Natural killer cell treated with Interleukin-12 subunit alpha and Interleukin-12 subunit beta and Interleukin-15 and Interleukin-18, amount 100 ng/mL, for 72 hours (primary cell): ENCODE measurements around the gene KCNK3. TPM values are rescaled to one million over a fixed set of nuclear protein-coding genes. Genes with fewer than 3 reads are reported as not detected.

Experiments
- ATAC-seq, 2 donors: fragments of 150-1000 bp; cut with Tn5 transposase in 1 of 2; sonication (Bioruptor Pico), chemical (Tn5 transposase) in 1 of 2; 2 replicates each; pipeline ENCODE4 v1.10.0; 2021
- DNase-seq: peaks from one replicate; pipeline ENCODE4 v3.0.0; 2022; ENCODE audit warnings: low spot score
- H3K27ac Mint-ChIP-seq, 2 donors: 1 replicate in 1 of 2; 2 replicates in 1 of 2; pipeline ENCODE4 v1.8.0; 2022; ENCODE audit warnings: mixed read lengths in 2 of 2, mild to moderate bottlenecking in 1 of 2, moderate library complexity in 1 of 2
- H3K27me3 Mint-ChIP-seq, 2 donors: 1 replicate in 1 of 2; 2 replicates in 1 of 2; pipeline ENCODE4 v1.8.0; 2022; ENCODE audit warnings: mixed read lengths in 2 of 2
- H3K36me3 Mint-ChIP-seq: one replicate; pipeline ENCODE4 v1.8.0; 2022; ENCODE audit warnings: mixed read lengths
- H3K4me1 Mint-ChIP-seq, 2 donors: 1 replicate in 1 of 2; 2 replicates in 1 of 2; pipeline ENCODE4 v1.8.0; 2022; ENCODE audit warnings: low read depth in 2 of 2, mixed read lengths in 2 of 2, mild to moderate bottlenecking in 1 of 2
- H3K4me3 Mint-ChIP-seq: one replicate; pipeline ENCODE4 v1.8.0; 2022; ENCODE audit warnings: mixed read lengths
- H3K9me3 Mint-ChIP-seq: 2 replicates; pipeline ENCODE4 v1.8.0; 2022; ENCODE audit warnings: mixed read lengths
- total RNA-seq, 2 donors: library from RNA; stranded (reverse); gene quantifications; one replicate each; pipeline ENCODE4 v1.2.3, GENCODE V29; 2022

The KCNK3 gene
- total RNA-seq, 2 donors from 2014 or later = not detected

DNA sequence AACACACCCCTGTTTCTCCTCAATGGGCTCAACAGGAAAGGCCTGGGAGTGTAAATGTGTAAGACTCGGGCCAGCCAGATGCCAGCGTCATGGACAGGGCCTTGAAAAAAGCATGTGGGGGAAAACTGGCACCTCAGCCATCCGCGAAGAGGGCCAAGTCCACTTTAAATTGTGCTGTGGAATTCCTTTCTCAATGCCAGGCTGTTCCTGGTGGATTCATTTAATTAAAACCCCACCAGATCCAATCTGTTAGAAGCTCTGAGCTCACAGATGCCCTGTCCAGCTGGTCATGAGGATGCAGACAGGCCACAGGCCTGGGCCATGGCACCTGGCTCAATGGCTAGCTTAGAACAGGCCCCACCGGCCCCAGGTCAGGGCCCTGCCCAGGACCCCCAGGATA, 24.8 kb downstream of the KCNK3 start:
- ATAC-seq (no peak), DNase-seq (no peak)
- no peaks in the 10 kb centered on the region for H3K36me3 Mint-ChIP-seq
- no peaks in the 10 kb centered on the region for H3K4me1 Mint-ChIP-seq
- H3K27ac Mint-ChIP-seq = no peak overlapping the region
- no peak overlapping the region for H3K4me3 Mint-ChIP-seq
- peaks cover 0 to 9% of the 10 kb centered on the region in 2 donors for H3K27me3 Mint-ChIP-seq
- H3K9me3 Mint-ChIP-seq = no peaks in the 10 kb centered on the region

DNA sequence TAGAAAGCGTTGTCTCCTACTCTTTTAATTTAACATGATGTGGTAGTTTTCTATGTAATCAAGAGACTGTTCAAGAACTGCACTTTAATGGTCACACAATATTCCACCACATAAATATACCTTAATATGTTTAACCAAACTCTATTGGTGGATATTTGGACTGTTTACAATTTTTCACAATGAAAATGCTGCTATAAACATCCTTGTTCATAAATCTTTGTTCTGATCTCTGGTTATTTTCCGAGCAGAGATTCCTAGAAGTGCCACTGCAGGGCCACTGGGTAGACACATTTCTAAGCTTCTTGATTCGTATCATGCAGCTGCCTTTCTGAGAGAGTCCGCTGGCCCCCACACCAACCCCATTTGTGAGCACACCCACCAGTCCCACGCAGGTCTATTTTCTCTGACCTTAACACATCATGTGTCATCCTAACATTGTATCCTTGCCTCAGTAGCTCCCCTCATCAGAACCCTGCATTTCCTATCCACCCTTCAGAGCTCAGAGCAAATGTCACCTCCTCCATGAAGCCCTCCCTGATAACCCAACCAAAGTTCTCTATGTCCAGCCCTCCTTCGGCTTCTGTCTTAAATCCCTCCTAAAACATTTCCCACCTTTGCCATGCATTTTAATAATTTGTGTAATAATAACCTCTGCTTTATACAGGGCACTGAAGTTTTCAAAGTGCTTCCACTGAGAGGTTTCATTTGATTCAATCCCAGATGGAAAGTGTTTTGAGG, 26.6 kb downstream of the KCNK3 start:
- Mint-ChIP-seq H3K36me3 (no peaks in the 10 kb centered on the region), H3K27me3 (peaks cover 0 to 5% of the 10 kb centered on the region in 2 donors), H3K4me3 (no peak overlapping the region), H3K4me1 (no peaks in the 10 kb centered on the region), H3K27ac (no peak overlapping the region), H3K9me3 (no peaks in the 10 kb centered on the region)
- no peak for DNase-seq
- no peak for ATAC-seq

DNA sequence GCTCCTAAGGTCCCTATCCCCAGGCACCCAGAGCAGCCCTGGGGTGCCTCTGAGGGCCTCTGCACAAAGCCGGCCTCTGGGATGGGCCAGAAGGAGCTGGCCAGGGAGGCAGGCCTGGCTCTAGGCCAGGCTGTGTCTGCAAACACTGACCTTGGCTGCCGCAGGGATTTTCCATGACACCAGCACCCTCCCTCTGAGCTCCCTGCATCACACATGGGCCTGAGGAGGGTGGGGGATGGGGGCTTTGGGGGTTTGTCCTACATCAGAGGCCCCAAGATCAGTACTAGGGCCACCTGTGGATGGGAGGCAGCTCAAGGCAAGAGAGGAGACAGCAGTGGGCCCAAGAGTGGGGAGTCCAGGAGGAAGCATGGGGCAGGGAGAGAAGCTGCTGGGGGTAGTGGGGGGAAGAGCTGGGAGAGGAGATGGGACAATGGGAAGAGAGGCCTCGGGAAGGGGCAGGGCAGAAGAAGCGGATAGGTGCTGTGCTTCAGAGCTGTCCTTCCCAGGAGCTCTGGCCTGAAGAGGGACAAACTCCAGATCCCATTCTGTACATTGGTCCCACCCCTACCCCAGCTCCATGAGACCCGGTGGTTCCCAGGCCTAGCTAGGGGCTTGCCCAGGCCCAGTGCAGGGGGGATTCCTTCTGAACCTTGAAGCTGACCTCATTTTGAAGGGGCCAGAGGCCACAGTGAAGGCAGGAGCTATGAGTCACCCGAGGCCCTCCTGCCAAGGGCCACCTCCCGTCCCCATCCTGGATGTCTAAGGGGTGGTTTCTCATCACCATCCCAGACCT, 28.0 kb downstream of the KCNK3 start:
- Mint-ChIP-seq H3K9me3 (no peaks in the 10 kb centered on the region), H3K27ac (no peak overlapping the region), H3K4me1 (no peaks in the 10 kb centered on the region), H3K27me3 (peaks cover 0 to 5% of the 10 kb centered on the region in 2 donors), H3K4me3 (no peak overlapping the region), H3K36me3 (no peaks in the 10 kb centered on the region)
- DNase-seq (no peak), ATAC-seq (no peak)

DNA sequence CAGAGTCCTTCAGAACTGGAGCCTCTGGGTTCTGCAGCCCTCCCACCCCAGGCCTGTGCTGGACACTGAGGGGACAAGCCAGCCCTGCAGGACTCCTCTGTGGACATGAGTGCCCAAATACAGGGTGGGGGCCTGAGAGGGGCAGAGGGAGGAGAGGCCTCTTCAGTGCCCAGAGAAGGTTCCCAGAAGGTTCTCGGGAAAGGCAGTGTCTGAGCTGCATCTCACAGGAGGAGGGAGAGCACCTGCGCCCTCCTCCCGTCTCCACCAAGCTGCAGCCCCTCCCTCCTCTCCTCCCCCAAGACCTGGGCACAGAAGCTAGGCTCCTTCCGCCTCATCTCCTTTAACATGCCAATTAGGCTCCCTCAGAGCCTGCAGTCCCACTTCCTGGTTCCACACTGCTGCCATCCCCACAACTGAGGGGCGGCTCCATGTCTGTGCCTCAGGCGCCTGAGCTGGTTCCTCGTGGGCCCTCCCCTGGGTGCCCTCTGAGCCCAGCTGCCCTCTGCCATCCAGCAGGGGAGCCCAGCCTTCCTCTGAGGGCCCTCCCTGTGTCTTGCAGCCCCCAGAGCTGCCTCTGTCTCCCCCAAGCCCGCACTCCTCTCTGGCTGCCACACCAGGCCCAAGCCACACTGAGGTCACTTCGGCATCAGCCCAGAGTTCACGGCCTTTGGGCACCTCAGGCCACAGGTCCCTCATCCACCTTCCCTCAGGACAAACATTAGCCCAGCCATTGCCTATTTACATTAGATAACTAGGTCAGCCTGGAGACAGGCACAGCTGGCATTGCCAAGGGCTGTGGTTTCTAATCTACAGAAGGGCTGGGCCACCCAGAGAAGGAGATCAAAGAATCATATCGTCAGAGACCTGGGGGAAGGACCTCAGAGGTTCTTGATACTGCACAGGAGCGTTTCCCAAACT, 28.9 kb downstream of the KCNK3 start:
- Mint-ChIP-seq H3K9me3 (no peaks in the 10 kb centered on the region), H3K27ac (no peak overlapping the region), H3K4me1 (no peaks in the 10 kb centered on the region), H3K27me3 (peaks cover 0 to 10% of the 10 kb centered on the region in 2 donors), H3K4me3 (no peak overlapping the region), H3K36me3 (no peaks in the 10 kb centered on the region)
- DNase-seq (no peak), ATAC-seq (no peak)

DNA sequence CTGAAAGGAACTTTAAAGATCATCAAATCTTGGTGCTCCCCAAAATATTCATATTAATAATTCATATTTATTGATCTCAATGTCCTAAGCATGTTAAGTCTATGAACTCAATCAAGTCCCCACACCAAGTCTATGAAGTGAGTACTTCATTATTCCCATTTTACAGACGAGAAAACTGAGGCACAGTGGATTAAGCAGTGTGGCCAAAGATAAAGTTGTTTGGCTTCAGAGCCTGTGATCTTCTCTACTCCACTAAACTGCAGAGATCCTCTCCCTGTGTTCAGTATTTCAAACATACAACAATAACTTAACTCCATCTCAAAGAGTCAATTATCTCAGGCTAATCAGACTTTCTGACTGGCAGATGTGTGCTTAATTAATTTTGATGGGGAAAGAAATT, 29.8 kb downstream of the KCNK3 start:
- ATAC-seq (no peak), DNase-seq (no peak)
- Mint-ChIP-seq H3K9me3 (no peaks in the 10 kb centered on the region), H3K27ac (no peak overlapping the region), H3K4me1 (no peaks in the 10 kb centered on the region), H3K27me3 (peaks cover 0 to 12% of the 10 kb centered on the region in 2 donors), H3K36me3 (no peaks in the 10 kb centered on the region), H3K4me3 (no peak overlapping the region)

DNA sequence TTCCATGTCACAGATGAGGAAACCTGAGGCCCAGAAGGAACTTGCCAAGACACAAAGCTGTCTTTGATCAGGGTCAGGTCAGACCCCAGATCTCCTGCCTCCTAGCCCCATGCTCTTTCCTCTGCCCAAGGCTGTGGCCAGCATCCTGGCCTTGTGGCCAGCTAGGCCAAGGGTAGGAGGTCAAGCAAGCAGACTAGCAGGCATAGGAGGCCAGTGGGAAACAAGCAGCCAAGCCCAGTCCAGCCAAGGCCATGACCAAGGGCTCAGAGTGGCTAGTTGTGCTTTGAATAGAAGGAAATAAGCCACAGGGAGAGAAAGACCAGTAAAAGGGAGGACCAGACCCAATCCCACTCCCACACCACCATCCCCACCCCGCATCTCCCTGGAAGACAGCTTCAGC, 30.4 kb downstream of the KCNK3 start:
- Mint-ChIP-seq H3K9me3 (no peaks in the 10 kb centered on the region), H3K4me1 (no peaks in the 10 kb centered on the region), H3K27me3 (peaks cover 0 to 14% of the 10 kb centered on the region in 2 donors), H3K4me3 (no peak overlapping the region), H3K36me3 (no peaks in the 10 kb centered on the region), H3K27ac (no peak overlapping the region)
- DNase-seq = no peak
- ATAC-seq = no peak

DNA sequence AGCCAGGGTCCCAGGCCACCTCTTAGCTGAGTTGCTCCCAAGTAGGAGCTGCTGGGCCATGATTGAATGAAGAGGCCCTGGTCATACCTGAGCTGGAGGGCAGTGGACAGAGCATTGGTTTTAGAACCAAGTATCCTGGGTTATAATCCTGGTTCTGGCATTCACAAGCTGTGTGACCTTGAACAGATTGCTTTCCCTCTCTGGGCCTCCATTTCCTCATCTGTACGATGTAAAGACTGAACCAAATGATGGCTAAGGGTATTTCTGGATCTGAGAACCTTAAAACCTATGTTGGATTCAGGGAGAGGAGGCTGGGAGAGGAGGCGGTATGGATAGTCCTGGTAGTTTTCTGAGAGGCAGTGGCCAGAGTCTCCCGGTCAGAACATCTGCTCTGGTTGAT, 31.0 kb downstream of the KCNK3 start:
- H3K27me3 Mint-ChIP-seq = peaks cover 0 to 14% of the 10 kb centered on the region in 2 donors
- no peaks in the 10 kb centered on the region for H3K9me3 Mint-ChIP-seq
- DNase-seq (no peak), ATAC-seq (no peak)
- no peaks in the 10 kb centered on the region for H3K4me1 Mint-ChIP-seq
- H3K36me3 Mint-ChIP-seq = no peaks in the 10 kb centered on the region
- H3K4me3 Mint-ChIP-seq = no peak overlapping the region
- H3K27ac Mint-ChIP-seq = no peak overlapping the region

DNA sequence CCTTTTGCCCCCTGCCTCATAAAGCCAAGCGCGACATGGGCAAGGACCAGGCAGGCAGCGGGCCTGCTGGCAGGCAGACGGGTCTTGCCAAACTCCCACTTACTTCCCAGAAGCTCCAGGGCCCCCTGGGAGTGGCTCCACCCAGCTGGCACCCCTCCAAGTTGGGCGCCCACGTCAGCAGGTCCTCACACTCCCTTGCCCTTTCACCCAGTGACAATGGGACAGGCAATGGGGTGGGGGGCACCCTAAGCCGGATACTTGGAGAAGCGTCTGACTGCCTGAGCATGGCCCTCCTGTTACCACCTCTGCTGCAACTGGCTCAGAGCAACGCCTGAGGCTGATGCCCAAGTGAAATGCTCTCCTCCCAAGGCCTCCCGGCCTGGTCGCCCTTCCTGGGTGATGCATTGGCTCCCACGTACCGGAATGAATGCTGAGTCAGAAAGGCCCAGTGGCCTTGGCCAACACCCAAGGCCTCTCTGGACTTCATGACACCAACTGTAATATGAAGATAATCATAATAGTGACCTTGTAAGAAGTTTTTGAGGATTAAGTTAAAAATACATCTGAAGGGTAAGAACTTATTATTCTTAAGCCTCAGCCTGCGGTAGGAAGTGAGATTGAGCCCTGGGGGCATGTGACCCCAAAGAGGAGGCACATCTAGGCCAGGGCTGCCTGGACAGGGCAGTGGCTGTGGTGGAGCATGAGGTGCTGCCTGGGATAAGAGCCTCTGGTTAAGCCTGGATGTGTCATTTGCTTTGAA, 31.6 kb downstream of the KCNK3 start:
- peaks cover 0 to 12% of the 10 kb centered on the region in 2 donors for H3K27me3 Mint-ChIP-seq
- no peak overlapping the region for H3K27ac Mint-ChIP-seq
- ATAC-seq (no peak), DNase-seq (no peak)
- no peaks in the 10 kb centered on the region for H3K4me1 Mint-ChIP-seq
- H3K4me3 Mint-ChIP-seq = no peak overlapping the region
- H3K9me3 Mint-ChIP-seq = no peaks in the 10 kb centered on the region
- H3K36me3 Mint-ChIP-seq = no peaks in the 10 kb centered on the region

DNA sequence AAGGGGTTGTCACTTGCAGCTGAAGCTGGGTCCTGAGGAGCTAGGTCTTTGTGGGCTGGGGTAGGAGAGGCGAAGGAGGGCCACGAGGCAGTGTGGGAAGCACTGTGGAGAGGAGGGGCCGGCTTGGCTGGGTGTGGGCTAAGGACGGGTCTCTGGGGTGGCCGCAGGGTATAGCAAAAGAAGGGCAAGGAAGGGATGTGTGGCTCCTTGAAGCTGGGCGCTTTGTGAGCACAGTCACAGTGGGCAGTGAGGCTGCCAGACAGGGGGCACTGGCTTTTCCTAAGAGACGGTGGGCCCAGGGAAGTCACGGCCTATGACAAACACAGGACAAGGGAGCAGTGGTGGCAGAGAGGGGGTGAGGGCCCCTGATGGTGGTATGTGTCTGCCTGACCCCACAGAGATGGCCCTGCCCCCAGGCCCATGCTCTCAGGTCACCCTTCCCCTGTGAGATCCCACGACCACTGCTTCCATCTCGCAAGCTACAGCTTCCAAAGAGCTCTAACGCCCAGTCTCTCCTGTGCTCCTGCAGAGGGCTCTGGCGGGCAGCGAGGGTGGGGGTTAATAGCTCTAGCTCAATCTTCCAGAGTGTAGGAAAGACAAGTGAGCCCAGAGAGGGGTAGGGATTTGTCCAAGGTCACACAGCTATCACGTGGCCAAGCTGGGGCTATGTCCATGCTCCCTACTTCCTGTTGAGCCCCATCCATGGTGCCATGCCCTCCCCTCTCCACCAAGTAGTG, 32.4 kb downstream of the KCNK3 start:
- Mint-ChIP-seq H3K27me3 (peaks cover 0 to 9% of the 10 kb centered on the region in 2 donors), H3K9me3 (no peaks in the 10 kb centered on the region), H3K27ac (no peak overlapping the region), H3K4me3 (no peak overlapping the region), H3K4me1 (no peaks in the 10 kb centered on the region), H3K36me3 (no peaks in the 10 kb centered on the region)
- no peak for DNase-seq
- ATAC-seq = peak in 1 of 2 donors; percentile 32

DNA sequence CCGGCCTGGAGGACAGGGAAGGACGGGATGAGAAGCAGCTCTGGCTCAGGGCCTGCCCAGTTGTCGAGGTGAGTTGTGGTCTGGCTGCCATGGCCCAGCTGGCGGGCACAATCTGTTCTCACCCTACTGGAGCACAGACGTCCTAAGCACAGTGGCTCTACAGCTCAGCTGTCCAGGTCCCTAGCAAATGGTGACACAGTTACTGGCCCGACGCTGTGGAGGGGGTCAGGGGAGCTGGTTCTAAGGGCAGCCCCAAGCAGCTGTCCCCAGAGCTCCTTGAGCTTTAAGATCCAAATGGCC, 32.9 kb downstream of the KCNK3 start:
- no peak for DNase-seq
- Mint-ChIP-seq H3K4me3 (no peak overlapping the region), H3K9me3 (no peaks in the 10 kb centered on the region), H3K36me3 (no peaks in the 10 kb centered on the region), H3K27me3 (peaks cover 0 to 9% of the 10 kb centered on the region in 2 donors), H3K4me1 (no peaks in the 10 kb centered on the region), H3K27ac (no peak overlapping the region)
- ATAC-seq = no peak

DNA sequence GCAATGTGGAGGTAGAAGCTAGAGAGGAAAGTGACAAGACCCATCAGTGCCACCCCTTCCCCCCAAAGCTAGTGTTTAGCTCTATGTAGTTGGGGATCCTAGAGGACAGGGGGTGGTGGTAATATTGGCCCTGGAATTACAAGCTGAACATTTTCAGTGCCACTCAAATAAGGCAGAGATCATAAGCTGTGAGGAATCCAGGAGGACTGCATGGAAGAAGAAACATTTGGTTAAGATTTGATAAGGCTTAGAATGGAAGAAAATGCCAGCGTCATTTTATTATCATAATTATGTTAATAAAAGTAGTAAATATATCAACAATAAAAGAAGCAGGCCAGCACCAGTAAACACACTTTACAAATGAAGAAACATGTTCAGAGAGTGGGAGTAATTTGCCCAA, 33.7 kb downstream of the KCNK3 start:
- Mint-ChIP-seq H3K27me3 (peaks cover 0 to 11% of the 10 kb centered on the region in 2 donors), H3K9me3 (no peaks in the 10 kb centered on the region), H3K36me3 (no peaks in the 10 kb centered on the region), H3K27ac (no peak overlapping the region), H3K4me1 (no peaks in the 10 kb centered on the region), H3K4me3 (no peak overlapping the region)
- no peak for ATAC-seq
- DNase-seq = no peak

DNA sequence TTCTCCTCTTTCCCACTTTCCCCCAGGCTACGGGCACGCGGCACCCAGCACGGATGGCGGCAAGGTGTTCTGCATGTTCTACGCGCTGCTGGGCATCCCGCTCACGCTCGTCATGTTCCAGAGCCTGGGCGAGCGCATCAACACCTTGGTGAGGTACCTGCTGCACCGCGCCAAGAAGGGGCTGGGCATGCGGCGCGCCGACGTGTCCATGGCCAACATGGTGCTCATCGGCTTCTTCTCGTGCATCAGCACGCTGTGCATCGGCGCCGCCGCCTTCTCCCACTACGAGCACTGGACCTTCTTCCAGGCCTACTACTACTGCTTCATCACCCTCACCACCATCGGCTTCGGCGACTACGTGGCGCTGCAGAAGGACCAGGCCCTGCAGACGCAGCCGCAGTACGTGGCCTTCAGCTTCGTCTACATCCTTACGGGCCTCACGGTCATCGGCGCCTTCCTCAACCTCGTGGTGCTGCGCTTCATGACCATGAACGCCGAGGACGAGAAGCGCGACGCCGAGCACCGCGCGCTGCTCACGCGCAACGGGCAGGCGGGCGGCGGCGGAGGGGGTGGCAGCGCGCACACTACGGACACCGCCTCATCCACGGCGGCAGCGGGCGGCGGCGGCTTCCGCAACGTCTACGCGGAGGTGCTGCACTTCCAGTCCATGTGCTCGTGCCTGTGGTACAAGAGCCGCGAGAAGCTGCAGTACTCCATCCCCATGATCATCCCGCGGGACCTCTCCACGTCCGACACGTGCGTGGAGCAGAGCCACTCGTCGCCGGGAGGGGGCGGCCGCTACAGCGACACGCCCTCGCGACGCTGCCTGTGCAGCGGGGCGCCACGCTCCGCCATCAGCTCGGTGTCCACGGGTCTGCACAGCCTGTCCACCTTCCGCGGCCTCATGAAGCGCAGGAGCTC, 35.4 kb downstream of the KCNK3 start:
- peaks cover 2 to 17% of the 10 kb centered on the region in 2 donors for H3K27me3 Mint-ChIP-seq
- no peaks in the 10 kb centered on the region for H3K4me1 Mint-ChIP-seq
- H3K36me3 Mint-ChIP-seq = no peaks in the 10 kb centered on the region
- ATAC-seq (peak in 1 of 2 donors; percentile 72), DNase-seq (no peak)
- H3K9me3 Mint-ChIP-seq = no peaks in the 10 kb centered on the region
- no peak overlapping the region for H3K4me3 Mint-ChIP-seq
- no peak overlapping the region for H3K27ac Mint-ChIP-seq
